Aorta (tissue), 5 donors: Measurements from ENCODE around the gene TEK. TPM values are rescaled to one million over a fixed set of nuclear protein-coding genes. Genes with fewer than 3 reads are reported as not detected.

ENCODE experiments used
- ATAC-seq: fragments of 200-7000 bp; cut with Tn5 transposase; one replicate; pipeline ENCODE4 v1.9.1; 2022; ENCODE audit warnings: moderate library complexity; ENCODE audit not compliant: low FRiP score
- DNase-seq, 2 donors: peaks; one replicate each; pipeline ENCODE4 v3.0.0-alpha.2; 2020
- H3K27ac ChIP-seq, 2 donors: one replicate each; pipeline ENCODE4 v1.5.1; 2013; ENCODE audit warnings: low read length in 2 of 2, mild to moderate bottlenecking in 2 of 2, moderate library complexity in 2 of 2, control low read depth in 1 of 2, inconsistent platforms in 1 of 2, low read depth in 1 of 2
- H3K27me3 ChIP-seq, 2 donors: one replicate each; pipeline ENCODE4 v1.6.1; 2013; ENCODE audit warnings: control low read depth in 1 of 2, low read length in 1 of 2, mild to moderate bottlenecking in 1 of 2, moderate library complexity in 1 of 2; ENCODE audit not compliant: insufficient read depth in 2 of 2, control insufficient read depth in 1 of 2
- H3K36me3 ChIP-seq, 2 donors: one replicate each; pipeline ENCODE4 v1.6.1; 2013; ENCODE audit warnings: control low read depth in 1 of 2, low read length in 1 of 2, mild to moderate bottlenecking in 1 of 2; ENCODE audit not compliant: insufficient read depth in 2 of 2, control insufficient read depth in 1 of 2
- H3K4me1 ChIP-seq, 2 donors: one replicate each; pipeline ENCODE4 v1.6.1; 2013; ENCODE audit warnings: low read length in 2 of 2, control low read depth in 1 of 2, mild to moderate bottlenecking in 1 of 2, moderate library complexity in 1 of 2; ENCODE audit not compliant: insufficient read depth in 2 of 2, control insufficient read depth in 1 of 2
- H3K4me3 ChIP-seq, 2 donors: one replicate each; pipeline ENCODE4 v1.5.1; 2013; ENCODE audit warnings: low read length in 2 of 2, control low read depth in 1 of 2, mild to moderate bottlenecking in 1 of 2
- H3K9me3 ChIP-seq: one replicate; pipeline ENCODE4 v1.6.1; 2013; ENCODE audit warnings: mild to moderate bottlenecking, low read length; ENCODE audit not compliant: control insufficient read depth
- WGBS, 2 donors: extraction: QIAGEN DNeasy Blood & Tissue Kit; methylation state at CpG; one replicate each; pipeline ENCODE4 v1.1.7; 2013; 5-methylcytosine and 5-hydroxymethylcytosine counted together
- intact Hi-C, 2 donors: fragments of 100-400 bp; cut with DNase I; formaldehyde crosslinking; loops; one replicate each; pipeline versions ENCODE4 v1.14.2 to v1.15.0; 2022
- polyA plus RNA-seq, 2 donors: library from polyadenylated mRNA; stranded (reverse); fragments of 200-250 nt; gene quantifications; one replicate each; pipeline ENCODE4 v1.2.3, GENCODE V29; 2013
- total RNA-seq, 2 donors: library from RNA; stranded (reverse); fragmentation: NEBNext Ultra II Directional; extraction: Animal tissue kit (Norgen Biotek cat#: 25700); gene quantifications; one replicate each; pipeline ENCODE4 v1.2.1, GENCODE V29; 2021
- donor health status: healthy with polysubstance abuse.
- donor health status: Bipolar disorder and iron deficiency.
- donor health status: DM: no; HTN: no; CAD: no.
- donor health status: DM: no; HTN: no; CAD: no.
- donor health status: DM: yes; HTN: yes; CAD: no.

TEK gene
- total and polyA plus RNA-seq, 4 donors, result 1.5 to 26.0 (median 10.0) TPM

DNA sequence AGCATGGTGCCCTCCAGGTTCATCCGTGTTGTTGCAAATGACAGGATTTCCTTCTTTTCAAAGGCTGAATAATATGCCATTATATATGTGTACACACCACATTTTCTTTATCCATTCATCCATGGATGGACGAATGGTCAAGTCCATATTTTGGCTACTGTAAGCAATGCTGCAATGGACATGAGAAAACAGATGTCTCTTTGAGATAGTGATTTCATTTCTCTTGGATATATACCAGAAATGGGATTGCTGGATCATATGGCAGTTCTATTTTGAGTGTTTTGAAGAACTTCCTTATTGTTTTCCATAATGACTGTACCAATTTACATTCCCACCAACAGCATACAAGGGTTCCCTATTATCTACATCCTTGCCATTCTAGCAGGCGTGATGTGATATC is 67.9 kb downstream of the TEK start:
- Histone ChIP-seq H3K4me3 (no peak overlapping the region), H3K27me3 (no peaks in the 10 kb centered on the region), H3K9me3 (no peaks in the 10 kb centered on the region), H3K4me1 (peaks cover 0 to 5% of the 10 kb centered on the region in 2 donors), H3K36me3 (no peaks in the 10 kb centered on the region), H3K27ac (no peak overlapping the region)
- DNase-seq (no peak), ATAC-seq (no peak)
- 90 to 92% methylated on average over 3 of the region's 3 CpGs for WGBS, 2 donors
- intact Hi-C loops, result no loop called here

DNA sequence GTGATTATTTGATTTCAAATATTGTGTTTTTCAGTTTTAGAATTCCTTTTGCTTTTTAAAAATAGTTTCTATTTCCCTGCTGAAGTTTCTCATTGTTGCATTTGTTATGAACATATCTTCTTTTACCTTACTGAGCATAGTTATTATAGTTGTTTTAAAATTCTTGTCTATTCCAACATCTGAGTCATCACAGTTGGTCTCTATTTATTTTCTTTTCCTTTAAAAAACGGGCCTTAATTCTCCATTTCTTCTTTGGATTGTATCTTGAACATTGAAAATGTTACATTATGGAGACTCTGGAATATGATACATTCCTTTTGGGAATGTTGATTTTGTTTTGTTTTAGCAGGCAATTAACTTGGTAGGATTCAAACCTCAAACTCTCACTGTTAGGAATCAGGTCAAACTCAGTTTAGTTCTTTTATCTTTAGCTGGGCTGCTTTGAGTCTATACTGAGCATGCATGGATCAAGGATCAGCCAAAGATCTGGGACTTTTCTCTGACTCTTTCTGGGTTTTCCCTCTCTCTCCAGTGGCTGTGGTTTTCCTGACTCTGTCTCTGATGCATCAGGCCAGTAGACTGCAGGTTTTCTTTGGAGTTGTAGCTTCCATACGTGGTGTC is 70.3 kb downstream of the TEK start:
- intact Hi-C loops, result no loop called here
- H3K36me3 ChIP-seq, result no peaks in the 10 kb centered on the region
- ATAC-seq (no peak), DNase-seq (no peak)
- H3K27ac ChIP-seq, result no peak overlapping the region
- 37 to 45% methylated on average over 2 of the region's 2 CpGs for WGBS, 2 donors
- no peak overlapping the region for H3K4me3 ChIP-seq
- no peaks in the 10 kb centered on the region for H3K9me3 ChIP-seq
- H3K27me3 ChIP-seq, result no peaks in the 10 kb centered on the region
- H3K4me1 ChIP-seq, result peaks cover 0 to 5% of the 10 kb centered on the region in 2 donors

DNA sequence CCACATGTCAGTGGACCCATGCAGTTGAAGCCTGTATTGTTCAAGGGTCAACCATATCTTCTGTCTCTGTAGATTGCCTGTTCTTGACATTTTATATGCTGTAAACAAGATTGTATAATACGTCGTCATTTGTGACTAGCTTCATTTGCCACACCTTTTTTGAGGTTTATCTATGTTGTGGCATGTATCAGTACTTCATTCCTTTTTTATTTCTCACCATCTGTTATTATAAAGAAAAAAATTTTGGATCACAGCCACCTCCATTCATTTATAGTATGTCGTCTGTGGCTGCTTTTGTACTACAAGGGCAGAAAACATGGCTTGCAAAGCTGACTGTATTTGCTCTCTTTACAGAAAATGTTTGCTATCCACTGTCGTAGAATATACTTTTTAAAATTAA is 72.4 kb downstream of the TEK start:
- ATAC-seq, result no peak
- 43 to 45% methylated on average over 4 of the region's 4 CpGs for WGBS, 2 donors

DNA sequence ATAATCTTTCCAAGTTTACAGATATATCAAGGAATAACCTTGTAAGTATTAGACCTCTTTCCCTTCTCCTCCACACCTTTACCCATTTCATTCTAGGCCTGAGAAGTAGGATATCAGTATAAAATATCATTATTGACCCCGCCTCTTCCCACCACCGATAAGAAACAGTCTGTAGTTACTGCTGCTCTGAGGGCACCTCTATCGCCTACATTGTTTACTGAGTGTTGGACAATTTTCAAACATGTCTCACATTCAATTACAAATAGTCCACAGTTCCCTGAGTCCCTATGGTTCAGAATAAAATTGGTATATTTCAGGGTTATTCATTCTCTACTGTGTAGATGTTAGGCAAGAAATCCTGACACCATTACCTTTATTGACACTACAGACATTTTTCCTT is 73.4 kb downstream of the TEK start:
- Histone ChIP-seq H3K27ac (no peak overlapping the region), H3K4me3 (no peak overlapping the region), H3K9me3 (no peaks in the 10 kb centered on the region), H3K36me3 (no peaks in the 10 kb centered on the region), H3K27me3 (no peaks in the 10 kb centered on the region), H3K4me1 (peaks cover 2 to 5% of the 10 kb centered on the region in 2 donors)
- WGBS, 2 donors, result 65 to 67% methylated on average over 3 of the region's 3 CpGs
- DNase-seq (no peak), ATAC-seq (no peak)
- intact Hi-C loops, result no loop called here

More for the DNA sequence above, 72.4 kb downstream of the TEK start:
- DNase-seq, result no peak
- no peaks in the 10 kb centered on the region for H3K27me3 ChIP-seq
- H3K36me3 ChIP-seq, result no peaks in the 10 kb centered on the region
- H3K4me3 ChIP-seq, result no peak overlapping the region
- H3K4me1 ChIP-seq, result peaks cover 2 to 5% of the 10 kb centered on the region in 2 donors
- no peak overlapping the region for H3K27ac ChIP-seq
- no peaks in the 10 kb centered on the region for H3K9me3 ChIP-seq
- intact Hi-C loops, result no loop called here

- no peak overlapping the region for H3K27ac ChIP-seq
- H3K4me1 ChIP-seq, result peaks cover 2 to 5% of the 10 kb centered on the region in 2 donors
- DNase-seq, result no peak
- H3K36me3 ChIP-seq, result no peaks in the 10 kb centered on the region
- H3K27me3 ChIP-seq, result no peaks in the 10 kb centered on the region
- intact Hi-C loops, result no loop called here
- ATAC-seq, result no peak
- H3K9me3 ChIP-seq, result no peaks in the 10 kb centered on the region
- WGBS, 2 donors, result 82 to 83% methylated on average over 2 of the region's 2 CpGs
- H3K4me3 ChIP-seq, result no peak overlapping the region
These were observed 74.1 kb downstream of the TEK start for GRCh38 chr9:27183131-27183530.

GRCh38 chr9:27183701-27184100 is 74.7 kb downstream of the TEK start:
- H3K4me1 ChIP-seq, result peaks cover 2 to 5% of the 10 kb centered on the region in 2 donors
- H3K27ac ChIP-seq, result no peak overlapping the region
- no peaks in the 10 kb centered on the region for H3K27me3 ChIP-seq
- intact Hi-C loops, result no loop called here
- no peaks in the 10 kb centered on the region for H3K36me3 ChIP-seq
- ATAC-seq, result no peak
- H3K9me3 ChIP-seq, result no peaks in the 10 kb centered on the region
- H3K4me3 ChIP-seq, result no peak overlapping the region
- DNase-seq, result no peak
- WGBS, 2 donors, result 88 to 91% methylated on average over 5 of the region's 5 CpGs

DNA sequence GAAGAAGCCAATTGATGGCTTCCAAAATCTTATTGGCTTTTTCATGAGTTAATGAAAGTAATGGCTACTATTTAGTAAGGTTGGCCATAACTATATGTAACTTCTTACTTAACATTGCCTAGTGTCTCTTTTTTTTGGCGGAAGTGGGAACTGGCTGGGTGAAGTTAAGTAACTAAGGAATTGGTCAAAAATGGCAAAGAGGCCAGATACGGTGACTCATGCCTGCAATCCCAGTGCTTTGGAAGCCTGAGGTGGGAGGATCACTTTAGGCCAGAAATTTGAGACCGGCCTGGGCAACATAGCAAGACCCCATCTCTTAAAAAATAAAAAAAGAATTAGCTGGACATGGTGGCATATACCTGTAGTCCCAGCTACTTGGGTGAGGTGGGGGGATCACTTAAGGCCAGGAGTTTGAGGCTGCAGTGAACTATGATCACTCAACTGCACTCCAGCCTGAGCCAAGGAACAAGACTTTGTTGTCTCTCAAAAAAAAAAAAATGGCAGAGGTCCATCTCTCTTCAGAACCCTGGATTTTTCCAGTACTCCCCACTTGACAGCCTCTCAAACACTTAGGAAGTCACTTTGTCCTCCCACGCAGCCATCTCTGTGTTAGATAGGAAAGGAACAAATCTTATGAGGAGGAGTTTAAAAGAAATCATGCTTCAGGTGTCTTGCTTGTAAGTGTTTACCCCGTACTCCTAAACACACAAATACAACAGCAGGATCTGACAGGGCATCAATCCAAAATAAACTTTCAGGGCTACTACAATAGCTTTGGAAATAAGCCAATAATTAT is 75.7 kb downstream of the TEK start:
- DNase-seq, result peak in 1 of 2 donors; percentile 76
- no peak for ATAC-seq
- intact Hi-C loops, result no loop called here
- Histone ChIP-seq H3K27ac (no peak overlapping the region), H3K27me3 (no peaks in the 10 kb centered on the region), H3K4me3 (no peak overlapping the region), H3K9me3 (no peaks in the 10 kb centered on the region), H3K36me3 (no peaks in the 10 kb centered on the region), H3K4me1 (peaks cover 2 to 5% of the 10 kb centered on the region in 2 donors)
- 69 to 90% methylated on average over 5 of the region's 5 CpGs for WGBS, 2 donors

DNA sequence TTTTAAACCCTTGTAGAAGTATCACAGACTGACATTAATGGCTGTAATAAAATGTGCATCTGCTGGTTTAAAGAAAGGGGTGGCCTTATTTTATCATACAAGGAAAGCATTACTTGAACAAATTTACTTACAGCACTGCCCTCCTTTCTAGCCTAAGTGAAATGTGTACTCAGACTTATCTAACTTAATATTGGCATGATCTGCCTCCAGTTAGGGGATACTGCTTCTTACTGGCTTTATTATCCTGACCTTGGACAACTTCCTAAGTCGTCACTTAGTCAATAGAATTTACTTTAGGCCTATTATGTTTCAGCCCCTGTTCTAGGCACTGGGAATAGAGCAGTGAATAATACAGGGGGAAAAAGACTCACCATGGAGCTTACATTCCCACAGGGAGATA is 79.4 kb downstream of the TEK start:
- H3K4me3 ChIP-seq, result no peak overlapping the region
- H3K27ac ChIP-seq, result no peak overlapping the region

DNA sequence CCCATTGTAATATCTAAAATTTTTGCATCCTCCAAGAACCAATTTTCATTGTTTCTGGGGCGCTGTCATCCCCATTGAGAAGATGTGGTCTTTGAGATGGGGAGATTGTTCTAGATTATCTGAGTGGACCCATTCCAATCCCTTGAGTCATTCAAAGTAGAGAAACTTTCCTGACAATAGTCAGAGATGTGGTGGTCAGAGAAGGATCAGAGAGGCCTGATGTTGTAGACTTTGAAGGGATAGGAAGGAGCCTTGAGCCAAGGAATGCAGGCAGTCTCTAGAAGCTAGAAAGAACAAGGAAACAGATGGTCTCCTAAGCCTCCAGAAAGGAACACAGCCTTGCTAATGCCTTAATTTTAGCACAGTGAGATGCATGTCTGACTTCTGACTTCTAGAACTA is 80.4 kb downstream of the TEK start:
- H3K9me3 ChIP-seq, result no peaks in the 10 kb centered on the region
- H3K4me3 ChIP-seq, result no peak overlapping the region
- H3K36me3 ChIP-seq, result no peaks in the 10 kb centered on the region
- ATAC-seq, result no peak
- H3K27me3 ChIP-seq, result no peaks in the 10 kb centered on the region
- intact Hi-C loops, result no loop called here
- H3K27ac ChIP-seq, result no peak overlapping the region
- 100% methylated on average over 1 of the region's 1 CpG for WGBS, 2 donors
- peaks cover 5 to 11% of the 10 kb centered on the region in 2 donors for H3K4me1 ChIP-seq
- no peak for DNase-seq

More for the DNA sequence above, 79.4 kb downstream of the TEK start:
- ATAC-seq (no peak), DNase-seq (no peak)
- H3K27me3 ChIP-seq, result no peaks in the 10 kb centered on the region
- no peaks in the 10 kb centered on the region for H3K36me3 ChIP-seq
- peaks cover 5 to 8% of the 10 kb centered on the region in 2 donors for H3K4me1 ChIP-seq
- H3K9me3 ChIP-seq, result no peaks in the 10 kb centered on the region
- intact Hi-C loops, result no loop called here
- 86 to 91% methylated on average over 1 of the region's 1 CpG for WGBS, 2 donors
